ENCODE results near the gene NCBP2L. TPM values are rescaled to one million over a fixed set of nuclear protein-coding genes. Genes with fewer than 3 reads are reported as not detected.

Gene NCBP2L
- total and polyA plus RNA-seq, 4 donors = 0.02 to 0.24 (median 0.08) TPM; not detected in 1

DNA sequence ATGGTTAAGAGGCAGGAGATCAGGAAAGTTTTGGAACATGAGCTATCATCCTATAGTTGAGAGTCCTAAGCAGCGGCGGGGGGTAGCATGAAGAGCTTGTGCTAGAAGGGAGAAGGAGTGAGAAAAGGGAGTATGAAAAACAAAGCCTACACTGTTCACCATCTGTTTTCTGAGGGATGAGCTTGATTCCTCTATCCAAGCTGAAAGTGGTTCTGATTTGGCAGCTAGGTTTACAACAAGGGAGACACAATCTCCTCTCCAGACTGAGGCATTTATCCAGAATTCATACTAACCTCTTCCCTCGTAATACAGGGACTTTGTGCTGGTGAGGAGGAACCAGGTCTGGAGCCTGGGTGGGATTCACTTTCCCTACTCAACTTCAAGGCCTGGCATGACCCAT lies 25.5 kb upstream of the NCBP2L start:
- Histone ChIP-seq H3K27me3 (ENCODE audit: control insufficient read depth in 4 of 4, insufficient read depth in 4 of 4, low read length in 3 of 4) (no peaks in the 10 kb centered on the region), H3K27ac (ENCODE audit: low read depth in 1 of 2, low read length in 2 of 2) (no peak overlapping the region), H3K4me3 (ENCODE audit: low read depth in 1 of 3, low read length in 3 of 3) (no peak overlapping the region), H3K36me3 (ENCODE audit: control insufficient read depth in 4 of 4, insufficient read depth in 3 of 4, low read depth in 1 of 4, low read length in 3 of 4) (no peaks in the 10 kb centered on the region), H3K4me1 (ENCODE audit: control insufficient read depth in 4 of 4, insufficient read depth in 4 of 4, low read length in 3 of 4) (peaks cover 4 to 15% (median 12%) of the 10 kb centered on the region in 4 donors), H3K9me3 (ENCODE audit: control insufficient read depth in 4 of 4, low read length in 3 of 4) (no peaks in the 10 kb centered on the region), H3K9ac (ENCODE audit: low read depth in 1 of 2, low read length in 2 of 2) (no peak overlapping the region)
- no peak for DNase-seq (ENCODE audit: low spot score)
- 91% methylated on average over 3 of the region's 3 CpGs for WGBS
- TF ChIP-seq TAF1 (conservative IDR thresholded peaks at IDR 0.05) (no peak), NR2F2 (IDR thresholded peaks at IDR 0.05) (no peak), RXRA (IDR thresholded peaks at IDR 0.05) (no peak), RAD21 (IDR thresholded peaks at IDR 0.05) (no peak), CTCF (IDR thresholded peaks at IDR 0.05; ENCODE audit: low read depth, low read length, missing input control) (no peak), SP1 (IDR thresholded peaks at IDR 0.05) (no peak)

DNA sequence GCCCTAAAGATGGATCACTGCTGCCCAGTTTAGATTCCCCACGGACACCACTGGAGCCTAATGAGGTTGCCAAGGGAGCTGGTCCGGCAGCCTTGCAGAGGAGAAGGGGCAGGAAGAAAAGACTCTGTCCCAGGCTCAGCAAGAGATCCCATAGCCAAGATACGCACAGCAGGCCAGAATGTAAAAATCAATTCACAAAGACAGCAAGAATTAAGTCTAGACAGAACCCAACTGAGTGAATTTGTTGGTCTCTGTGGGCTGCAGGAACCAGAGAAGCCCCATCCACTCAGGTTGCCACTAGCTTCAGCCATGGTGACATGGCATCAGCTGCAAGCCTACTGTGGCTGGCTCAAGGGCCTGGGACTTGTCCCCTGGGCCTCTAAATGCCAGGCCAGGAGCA lies 24.8 kb upstream of the NCBP2L start:
- Histone ChIP-seq H3K4me1 (ENCODE audit: control insufficient read depth in 4 of 4, insufficient read depth in 4 of 4, low read length in 3 of 4) (peaks cover 3 to 9% (median 8%) of the 10 kb centered on the region in 4 donors), H3K9me3 (ENCODE audit: control insufficient read depth in 4 of 4, low read length in 3 of 4) (no peaks in the 10 kb centered on the region), H3K27me3 (ENCODE audit: control insufficient read depth in 4 of 4, insufficient read depth in 4 of 4, low read length in 3 of 4) (no peaks in the 10 kb centered on the region), H3K4me3 (ENCODE audit: low read depth in 1 of 3, low read length in 3 of 3) (no peak overlapping the region), H3K36me3 (ENCODE audit: control insufficient read depth in 4 of 4, insufficient read depth in 3 of 4, low read depth in 1 of 4, low read length in 3 of 4) (no peaks in the 10 kb centered on the region), H3K9ac (ENCODE audit: low read depth in 1 of 2, low read length in 2 of 2) (no peak overlapping the region), H3K27ac (ENCODE audit: low read depth in 1 of 2, low read length in 2 of 2) (no peak overlapping the region)
- TF ChIP-seq JUND (IDR thresholded peaks at IDR 0.05) (no peak), CTCF (IDR thresholded peaks at IDR 0.05; ENCODE audit: low read depth, low read length, missing input control) (no peak), YY1 (IDR thresholded peaks at IDR 0.05) (no peak), NR2F2 (IDR thresholded peaks at IDR 0.05) (no peak), SP1 (IDR thresholded peaks at IDR 0.05) (no peak), FOXA1 (IDR thresholded peaks at IDR 0.05) (no peak), RAD21 (IDR thresholded peaks at IDR 0.05) (no peak), RXRA (IDR thresholded peaks at IDR 0.05) (no peak), EGR1 (IDR thresholded peaks at IDR 0.05; ENCODE audit: low read depth in 2 of 2) (no peak), HNF4A (conservative IDR thresholded peaks at IDR 0.05) (no peak), FOXA2 (IDR thresholded peaks at IDR 0.05) (no peak), REST (IDR thresholded peaks at IDR 0.05) (no peak)
- TF ChIP-seq, protein P1, sequence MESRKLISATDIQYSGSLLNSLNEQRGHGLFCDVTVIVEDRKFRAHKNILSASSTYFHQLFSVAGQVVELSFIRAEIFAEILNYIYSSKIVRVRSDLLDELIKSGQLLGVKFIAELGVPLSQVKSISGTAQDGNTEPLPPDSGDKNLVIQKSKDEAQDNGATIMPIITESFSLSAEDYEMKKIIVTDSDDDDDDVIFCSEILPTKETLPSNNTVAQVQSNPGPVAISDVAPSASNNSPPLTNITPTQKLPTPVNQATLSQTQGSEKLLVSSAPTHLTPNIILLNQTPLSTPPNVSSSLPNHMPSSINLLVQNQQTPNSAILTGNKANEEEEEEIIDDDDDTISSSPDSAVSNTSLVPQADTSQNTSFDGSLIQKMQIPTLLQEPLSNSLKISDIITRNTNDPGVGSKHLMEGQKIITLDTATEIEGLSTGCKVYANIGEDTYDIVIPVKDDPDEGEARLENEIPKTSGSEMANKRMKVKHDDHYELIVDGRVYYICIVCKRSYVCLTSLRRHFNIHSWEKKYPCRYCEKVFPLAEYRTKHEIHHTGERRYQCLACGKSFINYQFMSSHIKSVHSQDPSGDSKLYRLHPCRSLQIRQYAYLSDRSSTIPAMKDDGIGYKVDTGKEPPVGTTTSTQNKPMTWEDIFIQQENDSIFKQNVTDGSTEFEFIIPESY (IDR thresholded peaks at IDR 0.05) = no peak
- DNase-seq (ENCODE audit: low spot score) = no peak
- 90% methylated on average over 3 of the region's 3 CpGs for WGBS

All from liver (tissue), 9 donors.